ENCODE results near the gene HSPD1. TPM values are rescaled to one million over a fixed set of nuclear protein-coding genes. Genes with fewer than 3 reads are reported as not detected.

HSPD1 gene
- total RNA-seq, 4 donors from 2014 or later = 101 to 226 (median 177) TPM

GRCh38 chr2:197539734-197540133 lies 40.1 kb upstream of the HSPD1 start:
- TF ChIP-seq CTCF (IDR thresholded peaks at IDR 0.05) = no peak
- 71% methylated on average over 1 of the region's 1 CpG for WGBS, 2 donors
- H3K36me3 ChIP-seq = peaks cover 8 to 97% (median 16%) of the 10 kb centered on the region in 3 donors
- peaks cover 0 to 8% (median 0%) of the 10 kb centered on the region in 3 donors for H3K4me1 ChIP-seq
- H3K27ac ChIP-seq = no peak overlapping the region
- no peak overlapping the region for H3K4me3 ChIP-seq
- DNase-seq = no peak
- H3K9me3 ChIP-seq = no peaks in the 10 kb centered on the region
- intact Hi-C loops (cut with DNase I) = no loop called here
- no peaks in the 10 kb centered on the region for H3K27me3 ChIP-seq

GRCh38 chr2:197538412-197538811 lies 38.8 kb upstream of the HSPD1 start:
- Histone ChIP-seq H3K27me3 (no peaks in the 10 kb centered on the region), H3K27ac (no peak overlapping the region), H3K9me3 (no peaks in the 10 kb centered on the region), H3K4me1 (peaks cover 0 to 8% (median 0%) of the 10 kb centered on the region in 3 donors), H3K4me3 (no peak overlapping the region), H3K36me3 (peaks cover 8 to 88% (median 13%) of the 10 kb centered on the region in 3 donors)
- TF ChIP-seq POLR2A (IDR thresholded peaks at IDR 0.05) = no peak
- TF ChIP-seq CTCF (IDR thresholded peaks at IDR 0.05) = no peak
- intact Hi-C loops (cut with DNase I) = no loop called here
- DNase-seq = no peak
- WGBS, 2 donors = 46 to 52% methylated on average over 2 of the region's 2 CpGs

- DNase-seq = no peak
- TF ChIP-seq CTCF (IDR thresholded peaks at IDR 0.05) (no peak), POLR2A (IDR thresholded peaks at IDR 0.05) (no peak)
- Histone ChIP-seq H3K9me3 (no peaks in the 10 kb centered on the region), H3K27me3 (no peaks in the 10 kb centered on the region), H3K27ac (peak overlapping the region in 2 of 4 donors; percentile 95 to 96), H3K4me1 (peaks cover 12 to 48% (median 24%) of the 10 kb centered on the region in 3 donors), H3K4me3 (peak overlapping the region; percentile 85 to 96 (median 88)), H3K36me3 (peaks cover 0 to 29% (median 0%) of the 10 kb centered on the region in 3 donors)
- 8 to 20% methylated on average over 2 of the region's 2 CpGs for WGBS, 2 donors
- intact Hi-C loops (cut with DNase I) = loop anchor here (10.0 kb wide), 1 partner anchor 188 kb away; the partner anchor contains the start of gene MARS2
These were observed 17.5 kb upstream of the HSPD1 start for GRCh38 chr2:197517150-197517549.

GRCh38 chr2:197516393-197516761 lies 16.7 kb upstream of the HSPD1 start:
- Histone ChIP-seq H3K36me3 (peaks cover 0 to 23% (median 0%) of the 10 kb centered on the region in 3 donors), H3K9me3 (no peaks in the 10 kb centered on the region), H3K27ac (peak overlapping the region; percentile 94 to 96 (median 95)), H3K4me3 (peak overlapping the region; percentile 85 to 96 (median 88)), H3K4me1 (peaks cover 12 to 48% (median 24%) of the 10 kb centered on the region in 3 donors), H3K27me3 (no peaks in the 10 kb centered on the region)
- no peak for DNase-seq
- TF ChIP-seq CTCF (IDR thresholded peaks at IDR 0.05) (no peak), POLR2A (IDR thresholded peaks at IDR 0.05) (no peak)
- 0% methylated on average over 5 to 13 of the region's 17 CpGs for WGBS, 2 donors
- intact Hi-C loops (cut with DNase I) = loop anchor here (10.0 kb wide), 1 partner anchor 188 kb away; the partner anchor contains the start of gene MARS2

- Histone ChIP-seq H3K36me3 (peaks cover 0 to 18% (median 0%) of the 10 kb centered on the region in 3 donors), H3K4me3 (peak within 1 kb of the TSS; percentile 85 to 96 (median 88)), H3K27me3 (no peaks in the 10 kb centered on the region), H3K4me1 (peaks cover 12 to 53% (median 24%) of the 10 kb centered on the region in 3 donors), H3K9me3 (no peaks in the 10 kb centered on the region), H3K27ac (peak within 1 kb of the TSS; percentile 94 to 96 (median 95))
- 0% methylated on average over 3 to 32 of the region's 66 CpGs for WGBS, 2 donors
- peak in 3 of 4 donors; percentile 74 to 94 (median 90) for TF ChIP-seq POLR2A (IDR thresholded peaks at IDR 0.05)
- peak in 2 of 6 experiments; percentile 14 to 32 for TF ChIP-seq CTCF (IDR thresholded peaks at IDR 0.05)
- peak; percentile 71 for DNase-seq
- intact Hi-C loops (cut with DNase I) = loop anchor here (10.0 kb wide), 1 partner anchor 189 kb away; the partner anchor contains the start of gene MARS2
These were observed 16.2 kb upstream of the HSPD1 start, which contains the start of gene MOB4 for GRCh38 chr2:197515739-197516392. TSS of gene MOB4 (plus strand) at chr2:197516066. CDS start at chr2:197516087, 21 bp downstream.
